AG09309 (cell line): ENCODE data around the gene HCN2.
A peak's percentile ranks its signal among the peaks of the same experiment; 100 is the strongest.

Experiments
- DNase-seq: peaks from one replicate; pipeline ENCODE4 v3.0.0-alpha.2; 2010; ENCODE audit warnings: low read depth
- H3K4me3 ChIP-seq: 2 replicates; pipeline ENCODE4 v1.5.1; 2011; ENCODE audit warnings: mild to moderate bottlenecking, low read depth, low read length, moderate library complexity; ENCODE audit not compliant: control insufficient read depth
- TF ChIP-seq, protein P1 (sequence below): IDR thresholded peaks from 2 replicates; pipeline ENCODE4 v1.5.1; 2011; ENCODE audit warnings: mild to moderate bottlenecking, low read depth, low read length, inconsistent platforms; ENCODE audit not compliant: insufficient read depth, control insufficient read depth; ENCODE audit errors: missing control alignments

Gene HCN2

DNA sequence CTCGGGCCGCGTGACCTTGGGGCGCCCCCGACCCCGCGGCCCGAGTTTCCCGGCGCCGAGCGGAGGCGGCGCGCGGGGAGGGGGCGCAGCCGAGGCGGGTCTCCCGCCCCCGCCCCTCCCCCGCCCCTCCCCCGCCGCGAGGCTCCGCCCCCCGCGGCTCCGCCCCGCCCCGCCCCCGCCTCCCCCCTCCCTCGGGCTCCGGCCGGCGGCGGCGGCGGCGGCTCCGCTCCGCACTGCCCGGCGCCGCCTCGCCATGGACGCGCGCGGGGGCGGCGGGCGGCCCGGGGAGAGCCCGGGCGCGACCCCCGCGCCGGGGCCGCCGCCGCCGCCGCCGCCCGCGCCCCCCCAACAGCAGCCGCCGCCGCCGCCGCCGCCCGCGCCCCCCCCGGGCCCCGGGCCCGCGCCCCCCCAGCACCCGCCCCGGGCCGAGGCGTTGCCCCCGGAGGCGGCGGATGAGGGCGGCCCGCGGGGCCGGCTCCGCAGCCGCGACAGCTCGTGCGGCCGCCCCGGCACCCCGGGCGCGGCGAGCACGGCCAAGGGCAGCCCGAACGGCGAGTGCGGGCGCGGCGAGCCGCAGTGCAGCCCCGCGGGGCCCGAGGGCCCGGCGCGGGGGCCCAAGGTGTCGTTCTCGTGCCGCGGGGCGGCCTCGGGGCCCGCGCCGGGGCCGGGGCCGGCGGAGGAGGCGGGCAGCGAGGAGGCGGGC lies at the start of gene HCN2:
Gene HCN2 (plus strand): TSS at position 189 of the 703 bp plus-strand sequence. CDS start 65 bp downstream, at position 254.
- DNase-seq = no peak
- TF ChIP-seq, protein P1, sequence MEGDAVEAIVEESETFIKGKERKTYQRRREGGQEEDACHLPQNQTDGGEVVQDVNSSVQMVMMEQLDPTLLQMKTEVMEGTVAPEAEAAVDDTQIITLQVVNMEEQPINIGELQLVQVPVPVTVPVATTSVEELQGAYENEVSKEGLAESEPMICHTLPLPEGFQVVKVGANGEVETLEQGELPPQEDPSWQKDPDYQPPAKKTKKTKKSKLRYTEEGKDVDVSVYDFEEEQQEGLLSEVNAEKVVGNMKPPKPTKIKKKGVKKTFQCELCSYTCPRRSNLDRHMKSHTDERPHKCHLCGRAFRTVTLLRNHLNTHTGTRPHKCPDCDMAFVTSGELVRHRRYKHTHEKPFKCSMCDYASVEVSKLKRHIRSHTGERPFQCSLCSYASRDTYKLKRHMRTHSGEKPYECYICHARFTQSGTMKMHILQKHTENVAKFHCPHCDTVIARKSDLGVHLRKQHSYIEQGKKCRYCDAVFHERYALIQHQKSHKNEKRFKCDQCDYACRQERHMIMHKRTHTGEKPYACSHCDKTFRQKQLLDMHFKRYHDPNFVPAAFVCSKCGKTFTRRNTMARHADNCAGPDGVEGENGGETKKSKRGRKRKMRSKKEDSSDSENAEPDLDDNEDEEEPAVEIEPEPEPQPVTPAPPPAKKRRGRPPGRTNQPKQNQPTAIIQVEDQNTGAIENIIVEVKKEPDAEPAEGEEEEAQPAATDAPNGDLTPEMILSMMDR = no peak
- H3K4me3 ChIP-seq = peak within 1 kb of the TSS; percentile 27

DNA sequence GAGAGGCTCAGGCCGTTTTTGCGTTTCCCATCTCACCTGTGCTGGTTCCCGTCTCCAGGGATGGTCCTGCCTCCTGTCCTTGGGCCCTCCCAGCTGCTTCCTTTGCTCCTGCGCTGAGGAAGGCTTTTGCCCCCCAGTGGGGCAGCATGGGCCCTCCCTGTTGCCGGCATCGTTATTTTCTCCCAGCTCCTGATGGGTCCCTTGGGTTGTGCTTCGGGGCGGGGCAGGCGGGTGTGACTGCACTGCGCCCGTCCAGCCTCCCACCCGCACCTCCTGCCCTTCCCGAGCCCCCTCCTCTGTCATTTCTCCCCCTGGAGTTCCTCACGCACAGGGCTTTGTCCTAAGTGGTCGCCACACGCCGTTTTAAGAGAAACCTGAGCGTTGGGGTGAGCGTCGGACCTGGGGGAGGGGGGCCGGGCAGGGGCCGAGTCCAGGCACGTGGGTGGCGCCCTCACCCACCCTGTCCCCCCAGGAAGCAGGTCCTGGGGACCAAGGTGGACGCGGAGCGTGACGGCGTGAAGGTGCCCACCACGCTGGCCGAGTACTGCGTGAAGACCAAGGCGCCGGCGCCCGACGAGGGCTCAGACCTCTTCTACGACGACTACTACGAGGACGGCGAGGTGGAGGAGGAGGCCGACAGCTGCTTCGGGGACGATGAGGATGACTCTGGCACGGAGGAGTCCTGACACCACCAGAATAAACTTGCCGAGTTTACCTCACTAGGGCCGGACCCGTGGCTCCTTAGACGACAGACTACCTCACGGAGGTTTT lies 48.6 kb upstream of the HCN2 start:
- H3K4me3 ChIP-seq = no peak overlapping the region
- TF ChIP-seq, protein P1 = no peak
- DNase-seq = no peak

DNA sequence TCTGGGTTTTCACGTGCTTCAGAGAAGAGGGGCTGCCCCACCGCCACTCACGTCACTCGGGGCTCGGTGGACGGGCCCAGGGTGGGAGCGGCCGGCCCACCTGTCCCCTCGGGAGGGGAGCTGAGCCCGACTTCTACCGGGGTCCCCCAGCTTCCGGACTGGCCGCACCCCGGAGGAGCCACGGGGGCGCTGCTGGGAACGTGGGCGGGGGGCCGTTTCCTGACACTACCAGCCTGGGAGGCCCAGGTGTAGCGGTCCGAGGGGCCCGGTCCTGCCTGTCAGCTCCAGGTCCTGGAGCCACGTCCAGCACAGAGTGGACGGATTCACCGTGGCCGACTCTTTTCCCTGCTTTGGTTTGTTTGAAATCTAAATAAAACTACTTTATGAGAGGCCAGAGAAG lies 48.0 kb upstream of the HCN2 start:
- TF ChIP-seq, protein P1 = no peak
- DNase-seq = no peak
- H3K4me3 ChIP-seq = no peak overlapping the region

DNA sequence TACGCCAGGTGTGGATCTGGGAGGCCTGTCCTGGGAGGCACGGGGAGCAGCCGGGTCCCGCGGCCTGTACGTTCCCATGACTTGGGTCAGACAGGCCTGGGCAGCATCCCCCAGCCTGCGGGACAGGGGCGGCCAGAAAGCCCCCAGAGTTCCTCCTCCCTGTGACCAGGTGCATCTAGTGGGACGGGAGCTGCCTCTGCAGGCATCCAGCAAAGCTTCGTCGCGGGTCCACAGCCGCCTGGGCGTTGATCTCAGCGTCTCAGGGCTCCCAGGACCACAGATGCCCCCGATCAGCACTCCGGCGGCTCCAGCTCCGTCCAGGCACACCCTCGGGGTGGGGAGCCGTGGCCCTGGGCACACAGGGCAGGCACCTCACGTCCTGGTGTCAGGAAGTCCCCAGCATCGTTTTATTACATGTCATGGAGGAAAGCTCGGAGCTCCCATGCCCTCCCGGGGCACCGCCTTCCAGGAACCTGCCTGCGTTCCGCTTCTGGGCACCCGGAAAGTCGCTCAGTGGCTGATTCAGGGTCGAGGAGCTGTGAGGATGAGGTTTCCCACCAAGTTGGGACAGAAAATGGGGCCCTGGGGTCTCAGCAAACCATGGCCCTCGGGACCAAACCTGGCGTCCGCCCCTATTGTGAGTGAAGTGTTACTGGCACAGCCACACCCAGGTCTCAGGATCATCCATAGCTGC lies 47.4 kb upstream of the HCN2 start:
- TF ChIP-seq, protein P1 = no peak
- DNase-seq = no peak
- H3K4me3 ChIP-seq = no peak overlapping the region

DNA sequence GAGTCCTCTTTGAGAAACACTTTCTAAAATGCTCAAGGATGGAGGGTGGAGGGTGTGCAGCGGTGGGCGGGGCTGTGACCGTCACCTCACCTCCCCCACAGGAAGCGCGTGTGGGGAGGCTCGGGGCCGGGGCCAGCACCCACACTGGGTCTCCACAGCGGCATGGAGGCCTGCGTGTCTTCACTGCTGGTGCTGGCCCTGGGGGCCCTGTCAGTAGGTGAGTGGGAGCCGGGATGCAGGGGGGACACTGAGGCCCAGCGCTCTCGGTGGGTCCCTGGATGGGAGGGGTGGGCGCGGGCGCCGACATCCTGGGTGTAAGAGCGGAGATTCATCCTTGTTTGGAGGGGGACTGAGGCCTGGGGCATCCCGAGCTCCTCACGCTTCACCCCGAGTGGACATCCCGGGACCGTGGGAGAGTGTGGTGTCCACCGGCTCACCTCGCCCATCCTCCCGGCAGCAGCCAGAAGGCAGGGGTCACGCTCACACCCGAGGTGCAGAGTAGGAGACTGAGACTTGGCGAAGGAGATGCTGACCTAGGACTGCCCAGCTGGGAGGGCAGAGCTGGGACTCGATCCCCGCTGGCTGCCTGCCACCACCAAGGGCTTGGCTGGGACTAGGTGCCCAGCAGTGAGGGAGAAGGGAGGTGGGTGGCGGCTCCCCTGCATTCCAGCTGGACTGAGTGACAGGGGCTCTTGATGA lies 45.6 kb upstream of the HCN2 start, which contains the start of gene GZMM:
Gene GZMM (plus strand): TSS at position 144 of the 699 bp plus-strand sequence. CDS start 19 bp downstream, at position 163.
- TF ChIP-seq, protein P1 = no peak
- DNase-seq = no peak
- no peak within 1 kb of the TSS for H3K4me3 ChIP-seq

DNA sequence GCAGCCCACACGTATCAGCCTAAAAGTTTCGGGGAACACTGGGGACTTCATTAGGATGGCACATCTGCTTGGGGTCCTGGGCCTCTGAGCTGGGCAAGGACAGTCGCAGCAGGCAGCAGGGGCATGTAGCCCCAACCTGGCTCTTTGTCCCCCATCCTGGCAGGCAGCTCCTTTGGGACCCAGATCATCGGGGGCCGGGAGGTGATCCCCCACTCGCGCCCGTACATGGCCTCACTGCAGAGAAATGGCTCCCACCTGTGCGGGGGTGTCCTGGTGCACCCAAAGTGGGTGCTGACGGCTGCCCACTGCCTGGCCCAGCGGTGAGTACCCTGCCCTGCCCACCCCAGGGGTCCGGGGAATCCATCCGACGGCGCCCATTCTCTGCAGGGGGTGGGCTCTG lies 42.6 kb upstream of the HCN2 start:
- no peak overlapping the region for H3K4me3 ChIP-seq
- DNase-seq = no peak
- TF ChIP-seq, protein P1 = no peak
